ENCODE data around the gene SLC22A4.
A peak's percentile ranks its signal among the peaks of the same experiment; 100 is the strongest.

The SLC22A4 gene

GRCh38 chr5:132262882-132263547 is 31.2 kb upstream of the SLC22A4 start:
- DNase-seq (ENCODE audit: low read depth in 3 of 3): no peak

GRCh38 chr5:132263548-132264261 is 30.5 kb upstream of the SLC22A4 start:
- DNase-seq (ENCODE audit: low read depth in 3 of 3): peak in 1 of 3 experiments; percentile 25

GRCh38 chr5:132264546-132265335 is 29.5 kb upstream of the SLC22A4 start:
- no peak for DNase-seq (ENCODE audit: low read depth in 3 of 3)

- DNase-seq (ENCODE audit: low read depth in 3 of 3): no peak
Observed at GRCh38 chr5:132265336-132266030, 28.7 kb upstream of the SLC22A4 start.

- DNase-seq (ENCODE audit: low read depth in 3 of 3): no peak
Observed at GRCh38 chr5:132266031-132266835, 28.0 kb upstream of the SLC22A4 start.

GRCh38 chr5:132266836-132267160 is 27.4 kb upstream of the SLC22A4 start:
- no peak for DNase-seq (ENCODE audit: low read depth in 3 of 3)

- DNase-seq (ENCODE audit: low read depth in 3 of 3): no peak
Observed at GRCh38 chr5:132267166-132267739, 26.9 kb upstream of the SLC22A4 start.

GRCh38 chr5:132267931-132268768 is 26.0 kb upstream of the SLC22A4 start:
- no peak for DNase-seq (ENCODE audit: low read depth in 3 of 3)

GRCh38 chr5:132268769-132269551 is 25.2 kb upstream of the SLC22A4 start:
- no peak for DNase-seq (ENCODE audit: low read depth in 3 of 3)

GRCh38 chr5:132269635-132270334 is 24.4 kb upstream of the SLC22A4 start:
- no peak for DNase-seq (ENCODE audit: low read depth in 3 of 3)

- DNase-seq (ENCODE audit: low read depth in 3 of 3): no peak
Observed at GRCh38 chr5:132270335-132270665, 23.9 kb upstream of the SLC22A4 start.

- DNase-seq (ENCODE audit: low read depth in 3 of 3): no peak
Observed at GRCh38 chr5:132270706-132271105, 23.5 kb upstream of the SLC22A4 start.

- DNase-seq (ENCODE audit: low read depth in 3 of 3): no peak
Observed at GRCh38 chr5:132271251-132272246, 22.6 kb upstream of the SLC22A4 start.

- DNase-seq (ENCODE audit: low read depth in 3 of 3): peak; percentile 45 to 69 (median 57)
Observed at GRCh38 chr5:132272311-132273210, 21.6 kb upstream of the SLC22A4 start.

- DNase-seq (ENCODE audit: low read depth in 3 of 3): no peak
Observed at GRCh38 chr5:132273631-132274030, 20.6 kb upstream of the SLC22A4 start.

- DNase-seq (ENCODE audit: low read depth in 3 of 3): no peak
Observed at GRCh38 chr5:132274050-132274792, 20.0 kb upstream of the SLC22A4 start.

Measured in stimulated activated CD4-positive, alpha-beta T cell treated with anti-CD3 and anti-CD28 coated beads, TNF-alpha, amount 100 ng/mL, for 24 hours (primary cell).